ENCODE measurements around the gene RNF112.
"Not testable (repeated sequence)": the region's sequence is repeated elsewhere in the genome, so short reads cannot be mapped to it uniquely, and the experiment has no call there.

RNF112 gene

DNA sequence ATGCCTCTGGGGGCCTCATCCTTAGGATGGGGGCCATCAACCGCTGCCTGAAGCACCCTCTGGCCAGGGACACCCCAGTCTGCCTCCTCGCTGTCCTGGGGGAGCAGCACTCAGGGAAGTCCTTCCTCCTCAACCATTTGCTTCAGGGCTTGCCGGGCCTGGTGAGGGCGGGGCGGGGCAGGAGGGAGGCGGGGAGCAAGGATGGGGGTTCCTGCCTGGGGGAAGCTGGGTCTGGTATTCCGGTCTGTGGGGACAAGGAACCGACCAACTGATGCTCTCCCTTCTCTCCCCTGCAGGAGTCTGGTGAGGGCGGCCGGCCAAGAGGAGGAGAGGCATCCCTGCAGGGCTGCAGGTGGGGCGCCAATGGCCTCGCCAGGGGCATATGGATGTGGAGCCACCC is 2.0 kb downstream of the RNF112 start:
- no peak for DNase-seq (ENCODE audit: low read depth in 2 of 2)

DNA sequence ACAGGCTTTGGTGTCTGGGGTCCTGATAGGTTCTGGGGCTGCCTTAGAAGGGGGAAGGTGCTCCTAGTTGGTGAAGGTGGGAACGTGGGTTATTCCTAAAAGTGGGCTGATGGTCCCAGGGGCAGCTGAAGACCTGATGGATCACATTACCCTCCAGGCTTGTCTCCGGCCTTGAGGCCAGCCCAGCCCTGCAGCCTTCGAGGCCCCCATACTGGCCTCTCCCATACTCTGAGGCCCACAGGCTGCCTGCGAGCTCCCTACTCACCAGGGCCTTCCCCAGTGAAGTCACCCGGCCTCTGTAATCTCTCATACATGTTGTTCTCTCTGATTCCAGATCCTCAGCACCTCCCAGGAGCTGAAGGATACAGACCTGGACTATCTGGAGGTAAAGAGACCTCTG is 2.7 kb downstream of the RNF112 start:
- no peak for DNase-seq (ENCODE audit: low read depth in 2 of 2)

DNA sequence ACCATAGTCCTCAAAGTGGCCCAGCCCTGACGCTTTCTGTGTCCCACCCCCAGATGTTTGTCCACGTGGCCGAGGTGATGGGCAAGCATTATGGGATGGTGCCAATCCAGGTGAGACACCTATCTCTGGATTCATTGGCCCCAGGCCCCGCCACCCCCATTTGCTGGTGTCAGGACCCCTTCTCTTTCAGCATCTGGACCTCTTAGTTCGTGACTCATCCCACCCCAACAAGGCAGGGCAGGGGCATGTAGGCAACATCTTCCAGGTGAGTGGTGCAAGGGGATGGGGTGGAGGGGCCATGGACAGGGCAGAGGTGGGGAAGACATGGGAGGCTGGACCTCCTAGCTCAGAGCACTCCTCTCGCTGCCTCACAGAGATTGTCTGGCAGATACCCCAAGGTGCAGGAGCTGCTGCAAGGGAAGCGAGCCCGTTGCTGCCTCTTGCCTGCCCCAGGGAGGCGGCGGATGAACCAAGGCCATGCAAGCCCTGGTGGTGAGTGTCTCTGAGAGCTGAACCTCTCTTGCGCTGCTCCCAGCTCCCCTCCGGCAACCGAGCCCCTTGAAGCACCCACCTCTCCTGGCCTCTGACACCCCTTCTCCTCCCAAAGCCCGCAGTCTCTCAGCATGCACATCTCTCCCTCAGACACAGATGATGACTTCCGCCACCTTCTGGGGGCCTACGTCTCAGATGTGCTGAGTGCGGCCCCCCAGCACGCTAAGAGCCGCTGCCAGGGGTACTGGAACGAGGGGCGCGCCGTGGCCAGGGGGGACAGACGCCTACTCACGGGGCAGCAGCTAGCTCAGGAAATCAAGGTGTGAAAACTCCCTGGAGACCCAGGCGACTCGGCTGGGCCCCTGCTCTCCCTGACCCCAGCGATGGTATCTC is 3.6 kb downstream of the RNF112 start:
- DNase-seq (ENCODE audit: low read depth in 2 of 2), result no peak

DNA sequence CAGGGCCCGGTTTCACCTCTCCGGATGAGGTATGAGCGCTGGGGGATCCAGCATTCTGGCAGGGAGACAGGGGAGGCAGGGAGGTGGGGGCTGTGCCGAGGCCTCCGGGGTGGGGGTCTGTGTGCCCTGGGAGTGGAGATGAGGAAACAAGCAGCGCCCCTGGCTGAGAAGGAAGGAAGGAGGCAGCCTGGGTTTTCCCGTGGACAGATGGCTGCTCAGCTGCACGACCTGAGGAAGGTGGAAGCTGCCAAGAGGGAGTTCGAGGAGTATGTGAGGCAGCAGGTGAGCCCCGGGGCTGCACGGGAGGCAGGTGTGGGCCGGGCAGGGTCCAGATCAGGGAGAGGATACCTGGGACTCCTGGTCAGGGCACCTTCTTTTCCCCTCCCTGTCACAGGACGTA is 4.3 kb downstream of the RNF112 start:
- DNase-seq (ENCODE audit: low read depth in 2 of 2), result no peak

DNA sequence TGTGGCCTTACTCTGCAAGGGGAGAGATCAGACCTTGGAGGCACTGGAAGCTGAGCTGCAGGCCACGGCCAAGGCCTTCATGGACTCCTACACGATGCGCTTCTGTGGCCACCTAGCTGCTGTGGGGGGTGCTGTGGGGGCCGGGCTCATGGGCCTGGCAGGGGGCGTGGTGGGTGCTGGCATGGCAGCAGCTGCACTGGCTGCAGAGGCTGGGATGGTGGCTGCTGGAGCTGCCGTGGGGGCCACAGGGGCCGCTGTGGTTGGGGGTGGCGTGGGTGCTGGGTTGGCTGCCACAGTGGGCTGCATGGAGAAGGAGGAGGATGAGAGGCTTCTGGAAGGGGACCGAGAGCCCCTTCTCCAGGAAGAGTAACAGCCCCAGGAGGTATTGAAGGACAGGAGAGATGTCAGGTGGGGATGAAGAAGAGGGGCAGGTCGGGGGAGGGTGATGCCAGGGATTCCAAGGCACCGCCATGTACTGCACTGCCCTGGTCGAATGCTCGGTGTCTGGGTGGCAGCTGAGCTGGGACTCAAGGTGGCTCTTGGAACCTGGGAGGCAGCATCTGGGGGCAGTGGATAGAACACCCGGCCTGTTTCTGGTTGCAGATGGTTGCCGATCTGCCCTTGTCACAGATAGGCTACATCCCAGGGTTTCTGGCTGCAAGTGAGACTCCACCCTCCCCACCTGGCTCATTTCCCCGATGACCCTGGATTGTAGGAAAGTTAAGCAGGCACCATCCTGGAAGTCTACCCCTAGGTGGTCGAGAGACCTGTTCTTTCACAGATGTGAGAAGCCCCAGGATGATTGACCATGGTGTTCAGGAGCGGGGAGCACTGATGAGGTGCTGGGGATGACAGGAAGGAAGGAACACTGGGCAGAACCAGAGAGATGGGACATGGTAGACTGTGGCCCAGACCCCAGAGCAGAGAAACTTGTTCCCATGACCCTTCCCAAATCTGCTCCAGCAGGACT is 5.1 kb downstream of the RNF112 start:
- DNase-seq (ENCODE audit: low read depth in 2 of 2), result no peak

DNA sequence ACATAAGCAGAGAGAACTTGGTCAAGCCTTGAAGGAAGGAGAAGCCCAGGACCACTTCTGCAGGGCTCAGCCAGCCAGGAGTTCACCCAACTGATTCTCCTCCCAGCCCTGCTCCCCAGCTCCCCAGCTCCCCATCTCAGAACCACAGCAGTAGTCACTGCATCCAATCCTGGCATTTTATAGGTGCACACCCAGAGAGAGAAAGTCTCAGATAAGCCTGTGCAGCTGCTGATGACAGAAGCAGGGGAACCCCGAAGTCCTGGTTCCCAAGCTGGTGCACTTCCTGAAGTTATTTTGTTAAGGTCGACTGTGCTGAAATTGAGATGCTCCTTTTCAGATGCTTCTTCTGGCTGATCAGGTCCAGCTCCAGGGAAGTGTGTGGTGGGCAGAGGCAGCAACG is 6.6 kb downstream of the RNF112 start:
- no peak for DNase-seq (ENCODE audit: low read depth in 2 of 2)

DNA sequence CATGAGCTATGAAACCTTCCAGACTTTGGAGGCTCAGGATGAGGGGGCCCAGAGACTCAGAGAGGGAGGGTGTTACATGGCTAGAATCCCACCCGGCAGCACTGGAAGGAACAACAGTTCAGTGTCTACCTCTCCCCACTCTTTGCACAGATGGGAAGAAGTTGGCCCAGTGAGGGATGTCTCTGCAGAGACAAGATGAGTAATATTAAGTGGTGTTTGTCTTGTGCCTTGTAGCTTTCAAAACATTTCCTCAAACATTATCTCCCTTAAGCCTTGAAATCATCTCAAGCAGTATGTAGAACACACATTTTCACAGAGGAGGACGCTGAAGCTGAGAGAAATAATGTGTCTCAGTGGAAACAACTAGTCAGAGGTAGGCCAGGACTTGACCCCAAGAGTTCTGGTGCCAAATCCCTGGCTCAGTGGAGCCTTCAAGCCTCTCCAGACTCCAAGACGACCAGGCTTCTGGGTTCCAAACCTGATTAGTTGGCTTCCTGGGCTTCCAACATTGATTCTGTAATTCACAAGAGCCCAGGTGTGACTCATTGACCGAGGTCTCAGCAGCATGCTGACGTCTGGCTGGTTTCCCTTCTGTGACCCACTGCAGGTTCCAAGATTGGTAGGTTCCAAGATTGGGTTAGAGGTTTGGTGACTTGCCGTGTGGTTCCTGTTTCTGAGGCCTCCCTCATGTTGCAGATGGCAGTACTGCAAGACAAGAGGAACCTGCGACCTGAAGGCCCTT is 7.4 kb downstream of the RNF112 start:
- DNase-seq (ENCODE audit: low read depth in 2 of 2), result no peak

DNA sequence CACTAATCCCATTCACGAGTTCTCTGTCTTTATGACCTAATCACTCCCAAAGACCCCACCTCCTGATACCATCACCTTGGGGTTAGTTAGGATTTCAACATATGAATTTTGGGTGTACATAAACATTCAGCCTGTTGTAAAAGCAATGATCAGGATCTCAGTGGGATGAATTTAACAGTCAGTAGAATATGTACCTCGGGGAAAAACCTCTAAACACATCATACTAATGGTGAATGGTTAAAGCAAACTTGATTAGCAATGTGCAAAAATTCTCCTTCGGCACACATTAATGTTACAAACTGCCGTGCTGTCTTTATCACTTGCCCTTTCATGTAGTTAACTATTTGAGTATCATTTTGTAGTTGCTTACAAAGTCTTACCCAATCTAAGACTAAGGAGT is 10.2 kb downstream of the RNF112 start:
- no peak for DNase-seq (ENCODE audit: low read depth in 2 of 2)

DNA sequence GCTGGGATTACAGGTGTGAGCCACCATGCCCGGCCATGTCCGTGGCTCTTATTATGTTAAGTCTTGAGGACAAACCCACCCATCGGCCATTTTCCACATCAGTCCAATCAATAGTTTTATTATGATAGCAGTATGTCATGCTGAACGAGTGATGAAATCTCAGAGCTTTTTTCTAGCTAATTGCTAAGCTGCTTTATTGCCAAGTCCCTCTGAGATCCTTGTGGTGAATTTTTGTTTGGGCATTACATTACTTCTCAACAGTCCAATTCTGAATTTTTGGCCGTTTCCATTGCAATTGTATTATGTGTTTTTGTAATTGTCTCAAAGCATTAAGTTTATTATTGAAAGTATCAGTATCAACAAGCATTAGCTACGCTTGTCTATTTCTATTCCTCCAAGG is 10.9 kb downstream of the RNF112 start:
- no peak for DNase-seq (ENCODE audit: low read depth in 2 of 2)

DNA sequence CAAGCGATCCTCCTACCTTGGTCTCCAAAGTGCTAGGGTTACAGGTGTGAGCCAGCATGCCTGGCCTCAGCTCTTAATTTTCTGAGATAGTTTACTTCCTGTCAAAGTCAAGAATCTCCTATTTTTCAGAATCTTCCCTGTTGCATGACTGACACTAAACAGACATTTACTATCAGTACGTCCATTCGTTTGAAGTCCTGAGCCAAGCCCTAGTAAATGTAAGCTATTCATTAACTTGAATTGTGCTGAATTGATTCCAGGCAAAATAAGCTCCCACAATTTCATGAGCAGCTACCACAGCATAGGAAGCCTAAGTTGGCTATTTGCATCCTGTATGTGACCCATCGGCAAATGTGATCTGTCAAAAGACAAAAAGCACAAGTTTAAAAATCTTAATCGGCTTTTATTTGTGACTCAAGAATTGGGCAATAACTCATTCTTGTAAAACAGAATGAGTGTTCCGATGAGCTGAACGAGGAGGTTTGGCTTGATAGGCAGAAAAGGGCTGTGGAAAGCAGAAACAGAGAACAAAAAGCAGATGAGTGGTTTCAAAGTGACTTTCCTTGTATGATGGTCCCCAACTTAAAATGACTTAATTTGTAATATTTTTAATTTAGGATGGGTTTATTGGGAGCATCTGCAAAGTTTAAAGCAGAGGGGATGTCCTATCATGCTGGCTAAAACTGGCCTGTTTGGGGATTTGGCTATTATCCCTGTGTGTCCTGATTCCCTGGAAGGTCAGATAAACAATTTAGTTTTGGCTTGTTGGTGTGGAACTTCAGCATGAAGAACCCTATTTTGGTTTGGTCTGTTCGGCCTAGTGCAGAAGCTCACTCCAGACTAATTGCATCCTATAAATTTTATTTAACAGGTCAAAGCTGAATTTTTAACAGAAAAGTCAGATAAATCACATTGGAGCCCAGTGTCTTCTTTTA is 14.2 kb downstream of the RNF112 start:
- no peak for DNase-seq (ENCODE audit: low read depth in 2 of 2)

DNA sequence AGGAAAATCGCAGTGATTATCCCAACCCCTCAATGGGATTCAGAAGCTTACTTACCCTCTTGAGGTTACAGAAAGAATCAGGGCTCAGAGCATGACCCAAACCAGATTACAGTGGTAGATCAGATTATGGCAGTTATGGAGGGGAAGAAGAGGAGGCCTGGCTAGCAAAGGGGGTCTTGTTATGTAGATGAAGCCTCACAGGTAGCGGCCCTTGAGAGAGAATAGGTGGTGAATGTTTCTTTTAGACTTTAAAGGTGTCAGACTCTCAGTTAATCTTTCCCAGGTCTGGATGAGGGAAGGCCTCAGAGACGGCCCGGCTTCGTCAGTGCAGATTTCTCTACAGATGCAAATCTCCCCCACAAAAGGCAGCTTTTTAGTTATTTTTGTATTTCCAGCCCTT is 15.6 kb downstream of the RNF112 start:
- no peak for DNase-seq (ENCODE audit: low read depth in 2 of 2)

DNA sequence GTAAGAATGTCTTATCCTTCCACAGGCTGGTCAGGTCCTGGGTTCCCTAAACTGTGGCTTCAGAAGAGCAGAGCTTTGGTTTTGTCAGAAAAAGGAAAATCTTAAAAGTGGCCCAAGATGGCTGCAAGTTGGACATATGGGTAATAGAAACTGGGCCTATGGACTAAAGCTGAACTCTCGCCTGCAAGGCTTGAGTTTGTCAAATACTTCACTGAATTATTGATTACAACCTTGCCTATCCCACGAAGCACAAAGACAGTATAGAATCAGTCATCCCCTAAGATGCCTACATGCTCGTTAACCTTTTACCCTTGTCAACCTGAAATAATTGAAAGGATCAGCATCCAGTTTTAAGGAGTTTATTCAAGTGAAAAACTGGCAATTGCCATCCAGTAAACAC is 20.7 kb downstream of the RNF112 start:
- no peak for DNase-seq (ENCODE audit: low read depth in 2 of 2)

DNA sequence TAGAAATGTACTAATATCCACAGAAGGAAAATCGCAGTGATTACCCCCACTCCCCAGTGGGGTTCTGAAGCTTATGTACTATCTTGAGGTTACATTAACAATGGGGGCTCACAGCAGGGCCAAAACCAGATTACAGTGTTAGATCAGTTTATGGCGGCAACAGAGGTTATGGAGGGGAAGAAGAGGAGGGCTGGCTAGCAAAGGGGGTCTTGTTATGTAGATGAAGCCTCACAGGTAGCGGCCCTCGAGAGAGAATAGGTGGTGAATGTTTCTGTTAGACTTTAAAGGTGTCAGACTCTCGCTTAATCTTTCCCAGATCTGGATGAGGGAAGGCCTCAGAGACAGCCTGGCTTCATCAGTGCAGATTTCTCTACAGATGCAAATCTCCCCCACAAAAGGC is 22.2 kb downstream of the RNF112 start:
- DNase-seq (ENCODE audit: low read depth in 2 of 2), result no peak

DNA sequence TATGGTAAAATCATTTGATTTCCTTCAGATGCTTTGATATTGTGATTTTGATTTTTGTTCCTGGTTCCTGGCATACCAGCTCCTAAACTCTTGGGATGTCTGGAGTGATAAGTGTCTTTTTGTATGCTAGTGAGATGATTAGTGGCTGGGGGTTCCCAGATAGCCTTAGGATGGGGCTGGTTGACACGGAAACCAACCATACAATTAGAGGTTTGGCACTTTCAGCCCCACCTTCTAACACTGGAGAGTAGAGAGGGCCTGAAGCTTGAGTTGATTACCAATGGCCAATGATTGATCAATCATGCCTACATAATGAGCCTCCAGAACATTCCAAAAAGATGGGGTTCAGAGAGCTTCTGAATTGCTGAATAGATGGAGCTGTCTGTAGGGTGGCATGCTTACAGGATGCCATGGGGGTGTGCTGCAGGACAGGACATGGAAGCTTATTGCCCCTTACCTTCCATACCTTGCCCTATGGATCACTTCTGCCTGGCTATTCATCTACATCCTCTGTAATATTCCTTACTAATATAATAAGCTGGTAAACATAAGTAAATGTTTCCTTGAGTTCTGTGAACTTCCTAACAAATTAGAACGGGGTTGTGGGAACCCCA is 22.8 kb downstream of the RNF112 start:
- no peak for DNase-seq (ENCODE audit: low read depth in 2 of 2)

DNA sequence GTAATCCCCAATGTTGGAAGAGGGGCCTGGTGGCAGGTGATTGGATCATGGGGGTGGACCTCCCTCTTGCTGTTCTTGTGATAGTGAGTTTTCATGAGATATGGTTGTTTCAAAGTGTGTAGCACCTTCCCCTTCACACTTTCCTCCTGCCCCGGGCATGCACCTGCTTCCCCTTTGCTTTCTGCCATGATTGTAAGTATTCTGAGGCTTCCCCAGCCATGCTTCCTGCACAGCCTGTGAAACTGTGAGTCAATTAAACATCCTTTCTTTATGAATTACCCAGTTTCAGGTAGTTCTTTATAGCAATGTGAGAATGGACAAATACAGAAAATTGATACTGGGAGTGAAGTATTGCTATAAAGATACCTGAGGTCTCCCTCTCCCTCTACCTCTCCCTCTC is 29.4 kb downstream of the RNF112 start:
- DNase-seq (ENCODE audit: low read depth in 2 of 2), result no peak

DNA sequence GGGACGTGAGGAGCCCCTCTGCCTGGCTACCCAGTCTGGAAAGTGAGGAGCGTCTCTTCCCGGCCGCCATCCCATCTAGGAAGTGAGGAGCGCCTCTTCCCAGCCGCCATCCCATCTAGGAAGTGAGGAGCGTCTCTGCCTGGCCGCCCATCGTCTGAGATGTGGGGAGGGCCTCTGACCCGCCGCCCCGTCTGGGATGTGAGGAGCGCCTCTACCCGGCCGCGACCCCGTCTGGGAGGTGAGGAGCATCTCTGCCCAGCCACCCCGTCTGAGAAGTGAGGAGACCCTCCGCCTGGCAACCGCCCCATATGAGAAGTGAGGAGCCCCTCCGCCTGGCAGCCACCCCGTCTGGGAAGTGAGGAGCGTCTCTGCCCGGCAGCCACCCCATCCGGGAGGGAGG is 30.3 kb downstream of the RNF112 start:
- DNase-seq (ENCODE audit: low read depth in 2 of 2), result not testable (repeated sequence)

DNA sequence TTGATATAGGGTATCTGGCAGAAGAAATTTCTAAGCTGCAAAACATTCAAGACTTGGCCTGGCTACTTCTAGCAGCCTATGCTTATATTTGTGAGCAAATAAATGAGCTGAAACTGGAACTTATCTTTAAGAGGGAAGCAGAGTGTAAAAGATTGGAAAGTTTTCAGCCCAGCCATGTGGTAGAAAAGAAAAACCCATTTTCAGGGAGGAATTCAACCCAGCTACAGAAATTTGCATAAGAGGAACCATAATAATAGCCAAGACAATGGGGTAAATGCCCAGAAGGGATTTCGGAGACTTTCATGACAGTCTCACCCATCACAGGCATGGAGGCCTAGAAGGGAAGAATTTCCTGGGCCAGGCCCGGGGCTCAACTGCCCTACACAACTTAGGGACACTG is 31.7 kb downstream of the RNF112 start:
- DNase-seq (ENCODE audit: low read depth in 2 of 2), result no peak

DNA sequence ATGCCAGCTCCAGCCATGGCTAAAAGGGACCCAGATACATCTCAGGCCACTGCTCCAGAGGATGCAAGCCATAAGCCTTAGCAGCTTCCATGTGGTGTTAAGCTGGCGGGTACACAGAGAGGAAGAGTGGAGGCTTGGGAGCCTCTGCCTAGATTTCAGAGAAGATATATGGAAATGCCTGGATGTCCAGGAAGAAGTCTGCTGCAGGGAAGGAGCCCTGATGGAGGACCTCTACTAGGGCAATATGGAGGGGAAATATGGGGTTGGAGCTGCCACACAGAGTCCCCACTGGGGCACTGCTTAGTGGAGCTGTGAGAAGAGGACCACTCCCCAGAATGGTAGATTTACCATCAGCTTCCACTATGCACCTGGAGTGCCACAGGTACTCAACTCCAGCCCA is 32.1 kb downstream of the RNF112 start:
- DNase-seq (ENCODE audit: low read depth in 2 of 2), result no peak

DNA sequence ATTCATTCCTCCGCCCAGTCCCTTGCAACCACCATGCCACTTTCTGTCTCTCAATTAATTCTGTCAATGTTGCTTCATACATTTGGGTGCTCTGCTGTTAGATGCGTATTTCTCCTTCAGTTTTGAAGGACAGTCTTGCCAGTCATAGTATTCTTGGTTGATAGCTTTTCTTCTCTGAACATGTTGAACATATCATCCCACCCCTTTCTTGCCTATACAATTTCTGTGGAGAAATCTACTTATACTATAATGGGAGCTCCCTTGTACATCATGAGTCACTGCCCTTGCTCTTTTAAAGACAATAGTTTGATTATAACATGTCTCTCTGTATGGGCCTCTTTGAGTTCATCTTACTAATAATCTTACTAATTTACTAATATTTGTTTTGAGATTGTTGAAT is 34.1 kb downstream of the RNF112 start:
- no peak for DNase-seq (ENCODE audit: low read depth in 2 of 2)

DNA sequence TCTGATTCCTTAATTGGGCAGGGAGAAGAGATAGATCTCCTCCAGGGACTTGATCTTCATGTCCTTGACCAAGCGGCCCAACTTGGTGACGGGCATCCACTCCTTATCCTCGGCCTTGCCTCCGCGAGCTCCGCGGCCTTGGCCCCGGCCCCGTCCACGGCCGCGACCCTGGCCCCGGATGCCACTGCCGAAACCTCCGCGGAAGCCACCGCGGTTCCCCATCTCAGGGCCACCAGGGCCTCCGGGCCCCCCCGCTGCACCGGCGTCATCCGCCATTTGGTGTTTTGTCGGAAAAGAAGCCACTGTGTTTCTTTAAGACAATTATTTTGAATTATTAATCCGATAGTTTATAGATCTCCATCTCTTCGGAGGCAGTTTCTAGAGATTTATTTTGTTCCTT is 35.5 kb downstream of the RNF112 start:
- not testable (repeated sequence) for DNase-seq (ENCODE audit: low read depth in 2 of 2)

All from stimulated activated CD4-positive, alpha-beta T cell treated with anti-CD3 and anti-CD28 coated beads, Interleukin-1b, Interleukin-23, amount 100 ng/mL, for 1 hour (primary cell).